Fibroblast of skin of right biceps (primary cell): ENCODE results near the gene FOXM1.
"Not testable (repeated sequence)": the region's sequence is repeated elsewhere in the genome, so short reads cannot be mapped to it uniquely, and the experiment has no call there.

Experiments
- DNase-seq: peaks from one replicate; pipeline ENCODE4 v3.0.0-alpha.2; 2013

Gene FOXM1

GRCh38 chr12:2877953-2878732 lies 1.2 kb upstream of the FOXM1 start:
- DNase-seq: no peak

DNA sequence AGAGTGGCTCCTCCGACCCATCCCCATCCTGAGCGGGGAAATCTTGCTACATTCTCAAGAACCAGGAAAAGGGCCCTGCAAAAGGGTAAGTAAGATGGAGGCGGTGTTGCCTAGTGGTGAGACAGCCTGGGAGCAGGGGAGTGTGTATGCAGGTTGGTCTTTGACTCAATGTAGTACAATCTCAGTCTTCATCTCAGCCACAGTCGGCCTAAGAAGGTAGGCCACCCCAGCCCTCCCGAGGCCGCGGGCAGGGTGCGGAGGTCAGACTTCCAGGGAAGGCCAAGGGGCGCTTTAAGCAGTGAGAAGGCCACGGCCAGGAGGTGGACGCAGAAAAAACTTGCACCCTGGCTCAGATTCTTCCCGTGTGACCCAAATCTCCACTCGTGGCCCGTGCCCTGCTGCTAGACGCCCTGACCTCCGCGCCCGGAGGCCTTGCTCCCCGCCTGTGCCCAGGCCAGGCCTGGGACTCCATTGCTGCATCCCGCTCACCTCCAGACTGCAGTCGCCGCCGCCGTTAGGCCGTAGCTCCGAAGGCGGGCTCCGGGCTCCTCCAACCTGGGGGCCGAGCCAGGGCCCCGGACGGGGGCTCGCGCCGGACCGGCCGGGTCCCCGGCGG lies 435 bp downstream of the FOXM1 start:
- peak; percentile 36 for DNase-seq

DNA sequence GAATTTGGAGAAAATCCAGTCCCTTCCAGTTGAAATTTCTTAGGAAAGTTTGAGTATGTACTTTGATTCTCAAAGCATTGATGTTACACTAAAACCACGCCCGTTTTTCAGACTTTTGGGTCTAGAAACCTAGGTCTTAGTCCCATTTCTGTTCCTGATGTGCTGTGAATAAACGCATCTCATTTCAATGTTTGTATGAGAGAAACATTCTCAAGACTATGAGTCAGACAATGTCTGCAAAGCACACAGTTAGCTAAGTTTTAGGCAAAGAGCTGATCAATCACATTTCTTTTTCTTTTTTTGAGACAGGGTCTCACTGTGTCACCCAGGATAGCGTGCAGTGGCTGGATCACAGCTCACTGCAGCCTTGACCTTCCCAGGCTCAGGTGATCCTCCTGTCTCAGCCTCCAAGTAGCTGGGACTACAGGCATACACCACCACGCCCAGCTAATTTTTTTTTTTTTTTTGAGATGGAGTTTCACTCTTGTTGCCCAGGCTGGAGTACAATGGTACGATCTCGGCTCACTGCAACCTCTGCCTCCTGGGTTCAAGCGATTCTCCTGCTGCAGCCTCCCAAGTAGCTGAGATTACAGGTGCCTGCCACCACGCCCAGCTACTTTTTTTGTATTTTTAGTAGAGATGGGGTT lies 7.9 kb downstream of the FOXM1 start:
- not testable (repeated sequence) for DNase-seq

GRCh38 chr12:2864198-2864597 lies 12.8 kb downstream of the FOXM1 start:
- DNase-seq: no peak

- DNase-seq: not testable (repeated sequence)
Measured at GRCh38 chr12:2863402-2863801, 13.6 kb downstream of the FOXM1 start.

DNA sequence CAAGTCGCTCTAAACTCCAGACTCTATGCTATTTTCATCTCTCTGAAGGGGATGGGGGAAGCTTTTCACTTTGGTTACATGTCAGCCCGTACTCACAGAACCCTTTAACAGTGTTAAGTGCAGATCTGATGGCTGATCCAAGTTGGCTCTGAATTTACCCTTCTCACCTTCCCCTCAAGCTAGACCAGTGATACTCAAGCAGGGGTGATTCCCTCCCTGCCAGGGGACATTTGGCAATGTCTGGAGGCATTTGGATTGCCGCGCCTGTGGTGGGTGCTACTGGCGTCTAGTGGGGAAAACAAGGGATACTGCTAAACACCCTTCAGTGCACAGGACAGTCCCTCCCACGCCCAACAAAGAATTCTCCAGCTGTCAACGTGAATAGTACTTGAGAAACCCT lies 14.1 kb downstream of the FOXM1 start:
- no peak for DNase-seq

DNA sequence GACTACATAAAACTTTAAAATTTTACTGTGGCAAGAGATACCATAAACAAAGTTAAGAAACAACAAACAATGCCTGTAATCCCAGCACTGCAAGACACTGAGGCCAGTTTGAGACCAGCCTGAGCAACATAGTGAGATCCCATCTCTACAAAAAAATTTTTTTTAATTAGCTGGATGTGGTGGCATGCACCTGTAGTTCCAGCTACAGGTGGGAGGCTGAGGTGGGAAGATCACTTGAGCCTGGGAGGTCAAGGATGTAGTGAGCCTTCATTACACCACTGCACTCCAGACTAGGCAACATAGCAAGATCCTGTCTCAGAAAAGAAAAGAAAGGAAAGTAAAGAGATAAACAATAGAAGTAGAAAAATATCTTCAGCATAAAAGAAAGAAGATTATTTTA lies 16.8 kb downstream of the FOXM1 start:
- DNase-seq: no peak

- DNase-seq: no peak
Measured at GRCh38 chr12:2858944-2859421, 18.0 kb downstream of the FOXM1 start.

DNA sequence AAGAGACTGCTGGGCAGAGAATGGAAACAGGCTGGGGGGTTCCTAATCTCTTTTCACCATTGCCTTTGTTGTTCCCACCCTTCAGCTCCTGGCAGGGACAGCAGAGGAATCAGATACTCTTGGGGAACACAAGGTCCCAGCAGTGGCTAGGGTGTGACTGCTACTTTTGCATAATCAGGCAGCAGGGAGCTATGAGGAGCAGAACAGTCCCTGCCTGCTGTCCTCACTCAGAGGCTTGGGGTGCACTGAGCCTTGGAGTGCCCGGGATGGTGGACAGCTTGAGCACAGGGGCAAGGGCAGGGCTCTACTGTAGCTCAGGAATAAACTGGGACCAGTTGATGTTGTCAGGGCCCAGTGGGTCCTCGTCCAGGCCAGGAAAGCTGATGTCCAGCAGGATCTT lies 18.6 kb downstream of the FOXM1 start:
- no peak for DNase-seq

- no peak for DNase-seq
Measured at GRCh38 chr12:2857576-2857975, 19.4 kb downstream of the FOXM1 start.

- no peak for DNase-seq
Measured at GRCh38 chr12:2857021-2857431, 19.9 kb downstream of the FOXM1 start, which contains the start of gene TEX52. Gene TEX52 (minus strand): TSS chr12:2857039. CDS start chr12:2857026, 13 bp downstream.

DNA sequence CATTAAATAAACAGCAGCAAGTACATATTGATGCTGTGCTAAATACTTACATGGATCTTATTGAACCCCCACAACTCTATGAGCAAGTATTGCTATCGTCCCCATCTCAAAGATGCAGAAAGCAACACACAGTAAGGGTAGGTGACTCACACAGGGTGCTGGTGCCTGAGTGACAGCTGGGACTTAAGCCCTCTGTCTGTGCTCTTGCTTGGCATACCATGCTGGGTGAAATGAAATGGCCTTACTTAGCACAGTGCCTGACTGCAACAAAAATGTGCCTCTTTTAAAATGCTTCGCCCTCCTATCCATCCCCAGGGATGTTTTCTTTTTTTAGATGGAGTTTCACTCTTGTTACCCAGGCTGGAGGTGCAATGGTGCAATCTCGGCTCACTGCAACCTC lies 20.9 kb downstream of the FOXM1 start:
- no peak for DNase-seq

DNA sequence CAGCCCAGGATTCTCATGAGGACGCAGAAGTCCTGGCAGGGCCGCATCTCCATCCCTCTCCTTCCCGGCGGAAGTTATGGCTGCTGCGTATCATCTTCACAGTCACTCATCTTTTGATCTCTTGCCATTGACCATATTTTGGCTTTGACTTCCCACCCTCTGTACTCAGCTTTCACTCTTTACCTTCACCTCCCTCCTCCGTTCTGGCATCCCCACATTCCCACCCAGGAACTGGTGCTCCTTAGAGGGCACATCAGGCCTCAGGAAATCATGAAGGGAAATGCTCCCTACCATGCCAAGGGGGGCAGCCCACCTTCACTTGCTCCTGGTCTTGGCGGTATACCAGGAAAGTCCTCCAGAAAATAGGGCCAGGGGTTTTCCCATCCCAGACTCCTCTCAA lies 21.4 kb downstream of the FOXM1 start:
- DNase-seq: no peak

DNA sequence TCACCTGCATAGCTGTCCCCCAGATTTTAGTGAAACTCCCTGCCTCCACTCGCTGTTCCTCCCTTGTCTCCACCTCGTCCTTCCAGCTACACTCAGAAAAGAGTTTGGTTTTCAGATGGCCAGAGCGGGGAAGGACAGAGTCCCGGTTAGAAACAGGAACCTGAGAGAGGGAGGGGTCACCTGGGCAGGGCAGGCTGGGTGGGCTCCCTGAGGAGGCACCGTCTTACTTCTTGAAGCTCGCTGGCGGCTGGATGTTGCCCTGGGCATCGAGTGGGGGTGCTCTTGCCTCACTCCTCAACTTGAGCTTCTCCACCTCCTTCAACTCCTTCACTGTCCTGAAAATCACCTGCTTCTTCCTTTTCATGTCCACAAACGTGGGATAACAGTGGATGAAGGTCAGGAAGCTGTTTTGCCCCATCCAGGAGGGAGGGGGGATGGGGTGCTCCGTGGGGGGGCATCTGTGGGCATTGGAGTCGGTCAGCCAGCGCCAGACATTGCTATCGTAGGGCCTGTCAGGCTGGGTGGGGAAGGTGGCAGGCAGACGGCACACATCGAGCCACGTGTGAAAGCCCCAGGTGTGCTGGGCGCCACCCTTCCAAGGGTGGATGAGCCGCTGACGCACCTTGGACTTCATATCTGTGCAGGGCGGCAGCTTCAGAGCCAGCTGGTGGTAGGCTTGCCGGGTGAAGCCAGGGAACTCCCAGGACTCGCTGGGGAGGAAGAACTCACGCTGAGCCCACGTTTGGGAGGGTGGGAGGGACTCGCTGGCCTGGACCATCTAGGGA lies 22.1 kb downstream of the FOXM1 start:
- DNase-seq: no peak

DNA sequence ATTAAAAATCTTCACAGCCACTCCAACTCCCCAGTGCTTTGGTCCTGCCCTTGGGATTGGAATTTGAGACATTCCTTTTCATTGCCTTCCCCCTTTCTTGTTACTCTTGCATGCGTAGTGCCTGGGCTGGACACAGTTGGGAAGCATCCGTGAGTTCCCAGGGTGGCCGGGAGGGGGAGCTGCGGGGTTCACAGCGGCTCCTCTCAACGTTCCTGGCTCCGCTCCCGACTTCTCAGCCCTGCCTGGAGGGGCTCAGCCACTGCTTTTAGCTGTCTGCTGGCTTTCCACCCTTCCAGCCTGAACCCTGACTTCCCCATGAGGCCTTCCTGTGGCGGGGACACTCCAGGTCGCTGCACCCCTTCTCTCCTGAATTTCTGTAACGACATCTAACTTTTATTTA lies 23.3 kb downstream of the FOXM1 start:
- DNase-seq: peak; percentile 80

- DNase-seq: no peak
Measured at GRCh38 chr12:2851931-2852330, 25.0 kb downstream of the FOXM1 start.

DNA sequence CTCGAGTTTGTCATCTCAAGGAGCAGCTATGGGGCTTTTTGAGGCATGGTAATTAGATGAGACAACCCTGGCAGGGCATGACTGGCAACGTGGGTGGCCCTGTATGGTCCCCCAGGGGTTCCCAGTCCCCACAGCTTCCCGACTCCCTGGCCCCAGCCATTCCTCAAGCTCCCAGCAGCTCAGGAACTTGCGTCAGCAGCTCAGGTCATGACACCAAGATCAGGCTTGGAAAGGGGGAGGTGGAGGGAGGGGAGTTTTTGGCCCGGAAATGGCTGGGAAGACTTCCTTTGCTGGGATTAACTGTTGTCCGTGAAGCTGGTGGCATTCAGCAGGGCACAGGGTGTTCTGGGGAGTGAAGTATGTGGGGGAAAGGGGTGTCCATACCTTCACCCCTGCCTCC lies 31.7 kb downstream of the FOXM1 start:
- DNase-seq: peak; percentile 88

GRCh38 chr12:2844786-2845185 lies 32.2 kb downstream of the FOXM1 start:
- peak; percentile 42 for DNase-seq

DNA sequence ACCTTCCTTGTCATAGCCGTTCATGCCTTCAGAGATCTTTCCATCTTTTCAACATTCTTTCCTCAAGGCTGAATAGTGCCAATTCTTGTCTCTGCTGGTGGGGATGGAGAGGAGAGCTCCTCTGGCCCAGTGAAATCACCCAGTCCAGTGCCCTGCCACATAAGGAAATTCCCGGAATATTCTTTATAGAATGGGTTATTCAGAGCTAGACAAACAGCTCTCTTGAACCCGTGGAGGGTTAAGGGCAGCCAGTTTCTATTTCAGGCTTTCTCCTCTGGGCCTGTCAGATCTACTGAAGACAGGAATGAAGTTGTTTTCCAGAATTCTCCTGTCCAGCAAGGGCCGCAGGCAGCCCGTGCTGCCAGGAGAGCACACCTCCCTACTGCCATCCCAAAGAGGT lies 34.0 kb downstream of the FOXM1 start:
- DNase-seq: no peak

- no peak for DNase-seq
Measured at GRCh38 chr12:2841056-2841650, 35.8 kb downstream of the FOXM1 start.

DNA sequence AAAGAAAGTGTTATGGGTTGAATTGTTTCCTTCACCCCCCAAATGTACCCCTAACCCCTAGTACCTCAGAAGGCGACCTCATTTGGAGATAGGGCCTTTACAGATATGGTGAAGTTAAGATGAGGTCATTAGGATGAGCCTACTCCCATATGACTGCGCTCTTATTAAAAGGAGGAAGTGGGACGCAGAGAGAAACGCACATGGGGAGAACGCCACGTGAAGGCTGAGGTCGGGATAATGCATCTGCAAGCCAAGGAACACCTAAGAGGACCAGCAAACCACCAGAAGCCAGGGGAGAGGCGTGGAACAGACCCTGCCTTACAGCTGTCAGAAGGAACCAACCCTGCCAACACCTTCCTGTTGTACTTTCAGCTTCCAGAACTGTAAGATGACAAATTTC lies 40.4 kb downstream of the FOXM1 start:
- no peak for DNase-seq

DNA sequence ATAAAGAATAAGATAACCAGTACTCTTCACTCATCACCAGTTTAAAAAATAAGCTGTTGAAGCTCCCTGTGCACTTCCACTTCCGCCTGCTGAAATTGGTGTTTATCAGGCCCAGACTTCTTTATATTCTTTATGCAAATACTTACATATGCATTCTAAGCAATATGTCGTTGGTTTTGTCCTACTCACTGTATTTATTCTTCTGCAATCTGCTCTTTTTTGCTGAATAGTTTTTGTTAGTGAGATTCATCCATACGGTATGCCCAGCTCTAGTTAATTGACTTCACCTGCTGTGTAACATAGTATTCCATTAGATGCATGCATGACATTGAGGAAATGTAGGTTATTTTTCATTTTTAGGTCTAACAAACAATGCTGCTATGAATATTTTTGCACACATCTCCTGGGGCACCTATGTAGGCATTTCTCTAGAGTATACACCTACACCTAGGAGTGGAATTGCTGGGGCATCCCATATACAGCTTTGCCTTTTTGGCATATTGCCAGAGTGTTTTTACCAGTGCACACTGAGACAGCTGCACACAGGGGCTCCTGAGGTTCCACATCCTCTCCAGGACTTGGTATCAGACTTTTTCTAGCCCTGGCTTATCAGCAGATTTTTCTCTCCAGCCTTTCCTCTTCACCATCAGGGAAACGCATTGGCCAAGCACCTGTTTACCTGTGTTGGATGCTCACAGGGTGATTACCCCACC lies 41.1 kb downstream of the FOXM1 start:
- DNase-seq: no peak
